ENCODE measurements around the gene GRIK1. TPM values are rescaled to one million over a fixed set of nuclear protein-coding genes. Genes with fewer than 3 reads are reported as not detected.
"Not testable (repeated sequence)": the region's sequence is repeated elsewhere in the genome, so short reads cannot be mapped to it uniquely, and the experiment has no call there.

Gene GRIK1
- total RNA-seq: not detected

- DNase-seq: no peak
- peaks cover 3% of the 10 kb centered on the region for H3K4me1 Mint-ChIP-seq
- no peaks in the 10 kb centered on the region for H3K36me3 Mint-ChIP-seq
- peak within 1 kb of the TSS; percentile 26 for H3K4me3 Mint-ChIP-seq
- H3K27me3 Mint-ChIP-seq: peaks cover 59% of the 10 kb centered on the region
- H3K9me3 Mint-ChIP-seq: no peaks in the 10 kb centered on the region
- no peak within 1 kb of the TSS for H3K27ac Mint-ChIP-seq
Observed at GRCh38 chr21:29939924-29940275, at the start of gene GRIK1. GRIK1 (minus strand) TSS chr21:29939996.

GRCh38 chr21:29987762-29988161 lies 48.0 kb upstream of the GRIK1 start:
- Mint-ChIP-seq H3K27me3 (no peaks in the 10 kb centered on the region), H3K9me3 (peaks cover 5% of the 10 kb centered on the region), H3K36me3 (no peaks in the 10 kb centered on the region), H3K27ac (no peak overlapping the region), H3K4me1 (no peaks in the 10 kb centered on the region), H3K4me3 (no peak overlapping the region)
- DNase-seq: no peak

DNA sequence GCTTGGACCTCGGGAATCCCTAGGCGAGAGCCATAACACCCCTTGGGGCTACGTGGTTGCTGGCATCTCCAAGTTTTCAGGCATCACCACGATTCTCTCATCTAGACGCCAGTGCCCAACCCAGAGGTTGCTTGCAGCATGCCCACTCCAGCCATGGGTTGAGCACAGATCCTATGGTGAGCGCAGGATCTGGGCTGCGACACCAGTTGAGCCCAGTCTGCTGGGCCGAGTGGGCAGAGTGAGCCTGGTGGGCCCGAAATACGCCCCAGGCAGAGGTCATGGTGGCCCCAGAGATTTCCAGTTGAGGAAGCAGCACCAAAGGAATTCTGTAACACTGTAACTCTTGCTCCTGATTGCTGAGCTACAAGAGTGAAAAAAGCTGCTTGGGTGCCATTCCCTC lies 46.1 kb upstream of the GRIK1 start:
- Mint-ChIP-seq H3K36me3 (no peaks in the 10 kb centered on the region), H3K9me3 (peaks cover 5% of the 10 kb centered on the region), H3K4me3 (no peak overlapping the region)

DNA sequence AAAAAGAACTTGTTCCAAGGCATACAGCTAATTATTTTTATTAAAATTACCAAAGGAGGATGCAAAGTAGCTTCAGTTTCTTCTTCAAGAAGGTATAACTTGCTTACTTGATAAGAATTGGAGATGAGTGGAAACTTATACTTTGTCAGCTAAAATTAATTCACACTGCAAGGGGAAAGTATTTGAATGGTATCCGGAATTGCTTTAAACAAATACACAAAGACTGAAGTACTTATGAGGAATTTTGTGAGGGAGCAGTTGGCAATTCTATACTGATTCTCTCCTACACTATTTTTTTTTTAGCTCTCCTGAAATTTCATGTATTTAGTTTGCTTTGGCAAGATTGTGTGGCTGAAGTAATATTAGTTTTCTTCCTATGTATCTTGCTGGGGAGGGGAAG lies 39.2 kb upstream of the GRIK1 start:
- Mint-ChIP-seq H3K27me3 (no peaks in the 10 kb centered on the region), H3K4me3 (no peak overlapping the region), H3K9me3 (no peaks in the 10 kb centered on the region), H3K36me3 (no peaks in the 10 kb centered on the region), H3K4me1 (no peaks in the 10 kb centered on the region), H3K27ac (no peak overlapping the region)
- DNase-seq: no peak

More for the DNA sequence above, 46.1 kb upstream of the GRIK1 start:
- DNase-seq: no peak
- no peaks in the 10 kb centered on the region for H3K27me3 Mint-ChIP-seq
- no peak overlapping the region for H3K27ac Mint-ChIP-seq
- H3K4me1 Mint-ChIP-seq: no peaks in the 10 kb centered on the region

DNA sequence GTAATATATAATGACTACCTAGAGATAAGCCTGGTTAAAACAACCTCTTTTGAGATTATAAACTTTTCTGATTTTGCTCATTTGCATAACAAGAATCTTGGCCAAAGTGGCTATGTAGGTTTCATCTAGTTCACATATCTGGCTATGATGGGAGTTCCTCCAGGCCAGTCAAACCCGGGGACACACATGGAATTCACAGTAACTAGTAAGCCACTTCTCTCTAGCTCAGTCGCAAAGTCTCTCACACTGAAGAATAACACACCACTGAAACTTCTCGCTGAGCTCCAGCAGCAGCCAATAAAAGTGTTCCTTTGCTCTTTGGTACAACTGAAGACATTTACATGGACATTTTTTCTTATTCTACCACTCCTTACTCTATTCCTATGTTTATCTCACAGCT lies 36.0 kb upstream of the GRIK1 start:
- H3K4me1 Mint-ChIP-seq: no peaks in the 10 kb centered on the region
- H3K27ac Mint-ChIP-seq: no peak overlapping the region
- DNase-seq: no peak
- H3K27me3 Mint-ChIP-seq: no peaks in the 10 kb centered on the region
- H3K36me3 Mint-ChIP-seq: no peaks in the 10 kb centered on the region
- peaks cover 2% of the 10 kb centered on the region for H3K9me3 Mint-ChIP-seq
- no peak overlapping the region for H3K4me3 Mint-ChIP-seq

DNA sequence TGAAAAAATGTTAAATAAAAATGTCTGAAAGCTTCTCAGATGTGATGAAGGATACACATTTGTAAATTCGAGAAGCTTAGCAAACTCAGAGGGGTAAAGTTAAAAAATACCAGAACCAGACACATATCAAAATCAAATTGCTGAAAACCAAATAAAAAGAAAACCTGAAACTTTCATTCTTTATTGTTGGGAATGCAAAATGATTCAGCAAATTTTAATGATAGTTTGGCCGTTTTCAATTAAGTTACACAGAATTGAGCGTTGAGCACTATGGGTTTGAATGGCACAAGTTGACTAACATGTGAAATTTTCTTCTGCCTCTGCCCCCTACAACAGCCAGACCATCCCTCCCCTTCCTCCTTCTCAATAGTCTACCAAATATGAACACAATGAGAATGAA lies 33.5 kb upstream of the GRIK1 start:
- H3K4me1 Mint-ChIP-seq: no peaks in the 10 kb centered on the region
- no peak overlapping the region for H3K4me3 Mint-ChIP-seq
- no peaks in the 10 kb centered on the region for H3K36me3 Mint-ChIP-seq
- no peak overlapping the region for H3K27ac Mint-ChIP-seq
- peaks cover 2% of the 10 kb centered on the region for H3K9me3 Mint-ChIP-seq
- no peak for DNase-seq
- H3K27me3 Mint-ChIP-seq: peaks cover 7% of the 10 kb centered on the region

DNA sequence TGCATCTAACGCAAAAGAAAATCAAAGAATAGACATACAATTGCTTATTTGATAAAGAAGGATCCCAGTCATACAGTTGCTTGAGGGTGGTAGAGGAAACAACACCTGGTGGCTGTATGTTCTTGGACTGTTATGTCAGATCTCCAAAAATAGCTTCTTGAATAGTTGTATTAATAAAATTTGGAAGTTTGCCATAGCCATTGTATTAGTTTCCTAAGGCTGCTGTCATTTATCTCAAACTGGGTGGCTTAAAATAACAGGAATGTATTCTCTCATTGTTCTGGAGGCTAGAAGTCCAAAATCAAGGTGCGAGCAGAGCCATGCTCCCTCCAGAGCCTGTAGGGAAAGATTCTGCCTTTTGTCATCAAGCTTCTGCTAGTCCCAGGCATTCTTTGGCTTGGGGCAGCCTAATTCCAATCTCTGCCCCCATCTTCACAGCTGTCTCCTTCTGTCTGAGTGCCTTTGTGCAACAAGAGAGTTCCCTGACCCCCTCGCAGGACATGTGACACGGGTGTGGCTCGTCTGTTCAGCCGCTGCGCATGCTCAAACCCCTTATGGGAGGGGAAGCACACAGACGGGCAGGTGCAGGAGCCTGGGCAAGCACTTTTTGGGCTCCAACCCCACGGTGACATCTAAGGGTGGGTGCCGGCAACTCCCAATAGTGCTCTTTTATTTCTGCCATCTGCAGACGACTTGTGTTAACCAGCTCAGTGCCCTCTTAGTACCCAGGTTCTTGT lies 21.7 kb upstream of the GRIK1 start:
- peaks cover 14% of the 10 kb centered on the region for H3K27me3 Mint-ChIP-seq
- H3K36me3 Mint-ChIP-seq: no peaks in the 10 kb centered on the region
- no peaks in the 10 kb centered on the region for H3K4me1 Mint-ChIP-seq
- DNase-seq: no peak
- H3K4me3 Mint-ChIP-seq: no peak overlapping the region
- H3K9me3 Mint-ChIP-seq: peaks cover 1% of the 10 kb centered on the region
- H3K27ac Mint-ChIP-seq: no peak overlapping the region

- H3K9me3 Mint-ChIP-seq: peaks cover 1% of the 10 kb centered on the region
- H3K36me3 Mint-ChIP-seq: no peaks in the 10 kb centered on the region
- no peak for DNase-seq
- H3K4me3 Mint-ChIP-seq: no peak overlapping the region
- H3K27me3 Mint-ChIP-seq: peaks cover 14% of the 10 kb centered on the region
- no peaks in the 10 kb centered on the region for H3K4me1 Mint-ChIP-seq
- no peak overlapping the region for H3K27ac Mint-ChIP-seq
Observed at GRCh38 chr21:29958551-29958950, 18.8 kb upstream of the GRIK1 start.

DNA sequence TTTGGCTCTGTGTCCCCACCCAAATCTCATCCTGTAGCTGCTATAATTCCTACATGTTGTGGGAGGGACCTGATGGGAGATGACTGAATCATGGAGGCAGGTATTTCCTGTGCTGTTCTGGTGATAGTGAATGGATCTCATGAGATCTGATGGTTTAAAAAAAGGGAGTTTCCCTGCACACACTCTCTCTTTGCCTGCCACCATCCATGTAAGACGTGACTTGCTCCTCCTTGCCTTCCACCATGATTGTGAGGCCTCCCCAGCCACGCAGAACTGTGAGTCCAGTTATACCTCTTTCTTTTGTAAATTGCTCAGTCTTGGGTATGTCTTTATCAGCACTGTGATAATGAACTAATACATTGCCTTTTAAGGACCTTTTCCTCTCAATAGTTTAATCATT lies 18.2 kb upstream of the GRIK1 start:
- not testable (repeated sequence) for H3K4me1 Mint-ChIP-seq, H3K9me3 Mint-ChIP-seq, H3K27ac Mint-ChIP-seq, H3K4me3 Mint-ChIP-seq, DNase-seq, H3K36me3 Mint-ChIP-seq
- H3K27me3 Mint-ChIP-seq: peaks cover 14% of the 10 kb centered on the region

GRCh38 chr21:29953690-29954089 lies 13.9 kb upstream of the GRIK1 start:
- Mint-ChIP-seq H3K27ac (no peak overlapping the region), H3K4me1 (no peaks in the 10 kb centered on the region), H3K4me3 (no peak overlapping the region), H3K9me3 (peaks cover 1% of the 10 kb centered on the region), H3K27me3 (peaks cover 5% of the 10 kb centered on the region), H3K36me3 (no peaks in the 10 kb centered on the region)
- DNase-seq: no peak

DNA sequence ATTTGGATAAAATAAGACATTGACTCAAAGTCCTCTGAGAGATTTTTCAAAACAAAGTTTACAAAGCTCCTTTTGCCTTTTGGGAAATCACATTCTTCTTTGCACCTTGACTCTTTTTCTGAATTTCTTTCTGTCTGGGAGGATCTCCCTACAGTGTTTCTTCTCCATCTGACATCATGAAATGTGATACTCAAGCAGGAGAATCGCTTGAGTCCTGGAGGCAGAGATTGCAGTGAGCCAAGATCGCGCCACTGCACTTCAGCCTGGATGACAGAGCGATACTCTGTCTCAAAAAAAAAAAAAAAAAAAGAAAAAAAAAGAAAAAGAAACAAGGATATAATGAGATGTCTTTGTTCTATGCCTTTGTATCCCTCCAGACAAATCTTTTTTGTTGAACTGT lies 13.3 kb upstream of the GRIK1 start:
- peaks cover under 1% of the 10 kb centered on the region for H3K9me3 Mint-ChIP-seq
- H3K27ac Mint-ChIP-seq: no peak overlapping the region
- H3K4me1 Mint-ChIP-seq: no peaks in the 10 kb centered on the region
- peaks cover 5% of the 10 kb centered on the region for H3K27me3 Mint-ChIP-seq
- DNase-seq: no peak
- H3K36me3 Mint-ChIP-seq: no peaks in the 10 kb centered on the region
- no peak overlapping the region for H3K4me3 Mint-ChIP-seq

DNA sequence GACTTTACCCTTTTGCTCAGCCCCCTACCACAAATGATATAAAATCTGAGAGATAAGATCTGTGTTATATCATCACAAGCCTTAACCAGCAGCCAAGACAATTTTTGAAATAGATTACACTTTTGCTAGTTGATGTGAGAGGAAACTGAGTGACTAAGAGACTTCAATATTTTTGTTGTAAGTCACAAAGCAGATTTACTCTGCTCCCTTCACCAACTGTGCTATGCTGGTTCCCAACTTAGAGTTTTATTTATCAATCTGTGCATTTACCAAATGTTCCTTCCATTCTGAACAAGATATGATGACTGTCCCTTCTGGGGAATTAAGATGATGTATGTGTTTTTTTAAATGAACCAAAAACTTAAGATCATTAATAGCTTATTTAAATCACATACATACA lies 12.1 kb upstream of the GRIK1 start:
- no peak overlapping the region for H3K27ac Mint-ChIP-seq
- H3K36me3 Mint-ChIP-seq: no peaks in the 10 kb centered on the region
- no peak for DNase-seq
- no peak overlapping the region for H3K4me3 Mint-ChIP-seq
- H3K27me3 Mint-ChIP-seq: peaks cover 5% of the 10 kb centered on the region
- no peaks in the 10 kb centered on the region for H3K4me1 Mint-ChIP-seq
- no peaks in the 10 kb centered on the region for H3K9me3 Mint-ChIP-seq

DNA sequence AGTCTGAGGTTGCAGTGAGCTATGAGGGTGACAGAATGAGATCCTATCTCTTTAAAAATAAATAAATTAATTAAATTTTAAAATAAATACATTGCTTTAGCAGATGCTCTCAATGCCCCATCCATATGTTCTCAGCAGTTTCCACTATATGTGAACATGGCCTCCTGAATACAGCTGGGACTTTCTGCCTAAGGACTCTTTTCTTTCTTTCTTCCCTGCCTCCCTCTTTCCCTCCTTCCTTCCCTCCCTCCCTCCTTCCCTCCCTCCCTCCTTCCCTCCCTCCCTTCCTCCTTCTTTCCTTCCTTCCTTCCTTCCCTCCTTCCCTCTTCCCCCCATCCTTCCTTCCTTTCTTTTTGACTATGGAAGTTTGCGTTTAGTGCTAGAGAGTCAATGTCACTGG lies 10.2 kb upstream of the GRIK1 start:
- H3K9me3 Mint-ChIP-seq: no peaks in the 10 kb centered on the region
- peaks cover 5% of the 10 kb centered on the region for H3K27me3 Mint-ChIP-seq
- no peak overlapping the region for H3K4me3 Mint-ChIP-seq
- no peak for DNase-seq
- no peak overlapping the region for H3K27ac Mint-ChIP-seq
- H3K36me3 Mint-ChIP-seq: no peaks in the 10 kb centered on the region
- no peaks in the 10 kb centered on the region for H3K4me1 Mint-ChIP-seq

GRCh38 chr21:29947119-29947518 lies 7.3 kb upstream of the GRIK1 start:
- Mint-ChIP-seq H3K27ac (no peak overlapping the region), H3K27me3 (peaks cover 15% of the 10 kb centered on the region), H3K36me3 (no peaks in the 10 kb centered on the region), H3K4me1 (no peaks in the 10 kb centered on the region), H3K4me3 (no peak overlapping the region), H3K9me3 (no peaks in the 10 kb centered on the region)
- no peak for DNase-seq

DNA sequence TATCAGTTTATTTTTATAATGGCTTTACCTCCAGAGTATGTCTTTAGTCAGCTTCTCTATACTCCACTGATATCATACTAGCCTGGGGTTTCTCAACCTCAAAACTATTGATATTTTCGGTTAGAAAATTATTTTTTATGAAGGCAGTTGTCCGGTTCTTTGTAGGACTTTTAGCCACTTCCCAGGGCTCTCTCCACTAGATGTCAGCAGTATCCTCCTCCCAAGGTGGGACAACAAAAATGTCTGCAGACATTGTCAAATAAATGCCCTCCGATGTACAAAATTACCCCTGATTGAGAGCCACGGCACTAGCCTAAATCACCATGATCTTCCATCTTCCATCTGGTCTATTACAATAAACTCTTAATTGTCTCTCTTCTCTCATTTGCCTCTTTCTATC lies 4.1 kb upstream of the GRIK1 start:
- peaks cover 3% of the 10 kb centered on the region for H3K4me1 Mint-ChIP-seq
- no peak for DNase-seq
- peaks cover 39% of the 10 kb centered on the region for H3K27me3 Mint-ChIP-seq
- H3K4me3 Mint-ChIP-seq: no peak overlapping the region
- H3K9me3 Mint-ChIP-seq: no peaks in the 10 kb centered on the region
- H3K36me3 Mint-ChIP-seq: no peaks in the 10 kb centered on the region
- H3K27ac Mint-ChIP-seq: no peak overlapping the region

DNA sequence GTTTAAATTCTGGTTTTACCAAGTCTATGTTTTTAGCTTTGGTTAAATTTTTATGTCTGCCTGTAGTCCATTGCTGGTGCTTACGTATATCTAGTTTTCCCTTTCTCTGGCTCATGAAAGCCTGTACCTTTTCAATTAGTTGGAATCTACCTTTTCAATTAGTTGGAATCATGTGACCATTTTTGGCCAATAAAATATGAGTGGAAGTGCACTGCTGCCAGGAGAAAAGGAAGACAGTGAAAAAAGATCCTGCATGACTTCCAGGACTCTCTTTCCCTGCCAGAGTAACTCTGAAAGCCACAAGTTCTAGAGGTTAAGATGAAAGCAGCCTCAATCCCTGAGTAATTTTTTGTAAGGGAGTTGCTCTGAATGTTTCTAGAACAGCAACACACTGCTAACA lies 2.2 kb upstream of the GRIK1 start:
- no peak for DNase-seq
- Mint-ChIP-seq H3K9me3 (no peaks in the 10 kb centered on the region), H3K27me3 (peaks cover 57% of the 10 kb centered on the region), H3K4me1 (peaks cover 3% of the 10 kb centered on the region), H3K27ac (no peak overlapping the region), H3K4me3 (no peak overlapping the region), H3K36me3 (no peaks in the 10 kb centered on the region)

Data from activated naive CD8-positive, alpha-beta T cell treated with anti-CD3 and anti-CD28 coated beads for 36 hours (primary cell).